DND-41 (cell line): ENCODE measurements around the gene CLDN24.

ENCODE experiments used
- ATAC-seq: fragments of 200-7000 bp; cut with Tn5 transposase; 3 replicates; pipeline ENCODE4 v1.9.1; 2021; ENCODE audit warnings: low read depth; ENCODE audit not compliant: insufficient read depth
- DNase-seq: peaks from one replicate; pipeline ENCODE4 v3.0.0-alpha.2; 2020
- H2AFZ ChIP-seq: 2 replicates; pipeline ENCODE4 v1.6.0; 2012; ENCODE audit warnings: low read depth, low read length
- H3K27ac ChIP-seq: 2 replicates; pipeline ENCODE4 v1.5.1; 2012; ENCODE audit warnings: low read length, inconsistent platforms
- H3K27me3 ChIP-seq: fragments of 200-600 bp; sonication (generic); 2 replicates; pipeline ENCODE4 v1.6.0; 2012; ENCODE audit warnings: low read length, mild to moderate bottlenecking, inconsistent platforms; ENCODE audit not compliant: insufficient read depth, poor library complexity
- H3K36me3 ChIP-seq: 2 replicates; pipeline ENCODE4 v1.5.1; 2012; ENCODE audit warnings: low read length, inconsistent platforms; ENCODE audit not compliant: insufficient read depth
- H3K4me1 ChIP-seq: 2 replicates; pipeline ENCODE4 v1.5.1; 2012; ENCODE audit warnings: mild to moderate bottlenecking, low read length; ENCODE audit not compliant: insufficient read depth
- H3K4me2 ChIP-seq: 2 replicates; pipeline ENCODE4 v1.6.0; 2012; ENCODE audit warnings: mild to moderate bottlenecking, moderate library complexity, low read length, inconsistent platforms; ENCODE audit not compliant: insufficient read depth
- H3K4me3 ChIP-seq, 2 experiments: fragments of 200-600 bp in 1 of 2; shearing (Covaris generic) in 1 of 2; 2 replicates each; pipeline ENCODE4 v1.5.1; 2012 to 2016; ENCODE audit warnings: inconsistent platforms in 2 of 2, low read length in 2 of 2, mild to moderate bottlenecking in 2 of 2, low read depth in 1 of 2, moderate library complexity in 1 of 2
- H3K79me2 ChIP-seq: 2 replicates; pipeline ENCODE4 v1.6.0; 2012; ENCODE audit warnings: low read length, inconsistent platforms; ENCODE audit not compliant: insufficient read depth
- H3K9ac ChIP-seq: 2 replicates; pipeline ENCODE4 v1.6.0; 2012; ENCODE audit warnings: low read depth, mild to moderate bottlenecking, inconsistent platforms, low read length, moderate library complexity
- H3K9me3 ChIP-seq: 2 replicates; pipeline ENCODE4 v1.5.1; 2012; ENCODE audit warnings: low read length, moderate library complexity, mild to moderate bottlenecking, inconsistent platforms; ENCODE audit not compliant: insufficient read depth, severe bottlenecking
- H4K20me1 ChIP-seq: 2 replicates; pipeline ENCODE4 v1.6.0; 2012; ENCODE audit warnings: low read length; ENCODE audit not compliant: insufficient read depth
- EZH2 ChIP-seq: IDR thresholded peaks from 3 replicates; pipeline ENCODE4 v1.6.1; 2012; ENCODE audit warnings: borderline replicate concordance, low read depth, mild to moderate bottlenecking, moderate library complexity, low read length, inconsistent platforms; ENCODE audit not compliant: severe bottlenecking
- TF ChIP-seq, protein P1 (sequence below): IDR thresholded peaks from 2 replicates; pipeline ENCODE4 v1.5.1; 2012; ENCODE audit warnings: borderline replicate concordance, low read length, moderate library complexity, mild to moderate bottlenecking; ENCODE audit not compliant: poor library complexity, severe bottlenecking; ENCODE audit errors: extremely low read depth

The CLDN24 gene

DNA sequence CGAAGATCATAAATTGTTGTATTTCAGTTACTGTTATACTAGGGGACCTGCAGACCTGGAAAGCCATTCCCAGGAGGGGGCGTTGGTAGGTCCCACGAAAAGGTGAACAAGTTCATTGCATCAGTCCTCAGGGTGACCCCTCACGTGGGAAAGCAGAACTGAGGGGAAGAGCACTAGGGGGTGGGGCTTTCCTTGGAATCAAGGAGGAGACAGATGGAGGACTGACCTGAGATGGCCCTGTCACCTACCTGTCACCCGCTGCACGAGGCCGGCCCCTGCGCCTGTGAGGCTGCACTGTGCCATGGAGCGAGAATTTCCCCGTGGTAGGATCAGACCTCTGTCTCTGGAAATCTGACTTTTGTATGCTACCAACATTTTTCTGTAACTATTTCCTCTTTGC is 41.8 kb upstream of the CLDN24 start:
- Histone ChIP-seq H3K9ac (no peak overlapping the region), H3K27me3 (no peaks in the 10 kb centered on the region), H4K20me1 (no peaks in the 10 kb centered on the region), H3K79me2 (no peaks in the 10 kb centered on the region), H3K9me3 (no peaks in the 10 kb centered on the region), H3K4me2 (no peak overlapping the region), H3K27ac (no peak overlapping the region), H3K36me3 (no peaks in the 10 kb centered on the region), H2AFZ (no peak overlapping the region), H3K4me1 (no peaks in the 10 kb centered on the region), H3K4me3 (no peak overlapping the region)
- no peak for DNase-seq
- no peak for ATAC-seq
- TF ChIP-seq EZH2: no peak
- TF ChIP-seq, protein P1, sequence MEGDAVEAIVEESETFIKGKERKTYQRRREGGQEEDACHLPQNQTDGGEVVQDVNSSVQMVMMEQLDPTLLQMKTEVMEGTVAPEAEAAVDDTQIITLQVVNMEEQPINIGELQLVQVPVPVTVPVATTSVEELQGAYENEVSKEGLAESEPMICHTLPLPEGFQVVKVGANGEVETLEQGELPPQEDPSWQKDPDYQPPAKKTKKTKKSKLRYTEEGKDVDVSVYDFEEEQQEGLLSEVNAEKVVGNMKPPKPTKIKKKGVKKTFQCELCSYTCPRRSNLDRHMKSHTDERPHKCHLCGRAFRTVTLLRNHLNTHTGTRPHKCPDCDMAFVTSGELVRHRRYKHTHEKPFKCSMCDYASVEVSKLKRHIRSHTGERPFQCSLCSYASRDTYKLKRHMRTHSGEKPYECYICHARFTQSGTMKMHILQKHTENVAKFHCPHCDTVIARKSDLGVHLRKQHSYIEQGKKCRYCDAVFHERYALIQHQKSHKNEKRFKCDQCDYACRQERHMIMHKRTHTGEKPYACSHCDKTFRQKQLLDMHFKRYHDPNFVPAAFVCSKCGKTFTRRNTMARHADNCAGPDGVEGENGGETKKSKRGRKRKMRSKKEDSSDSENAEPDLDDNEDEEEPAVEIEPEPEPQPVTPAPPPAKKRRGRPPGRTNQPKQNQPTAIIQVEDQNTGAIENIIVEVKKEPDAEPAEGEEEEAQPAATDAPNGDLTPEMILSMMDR: no peak

DNA sequence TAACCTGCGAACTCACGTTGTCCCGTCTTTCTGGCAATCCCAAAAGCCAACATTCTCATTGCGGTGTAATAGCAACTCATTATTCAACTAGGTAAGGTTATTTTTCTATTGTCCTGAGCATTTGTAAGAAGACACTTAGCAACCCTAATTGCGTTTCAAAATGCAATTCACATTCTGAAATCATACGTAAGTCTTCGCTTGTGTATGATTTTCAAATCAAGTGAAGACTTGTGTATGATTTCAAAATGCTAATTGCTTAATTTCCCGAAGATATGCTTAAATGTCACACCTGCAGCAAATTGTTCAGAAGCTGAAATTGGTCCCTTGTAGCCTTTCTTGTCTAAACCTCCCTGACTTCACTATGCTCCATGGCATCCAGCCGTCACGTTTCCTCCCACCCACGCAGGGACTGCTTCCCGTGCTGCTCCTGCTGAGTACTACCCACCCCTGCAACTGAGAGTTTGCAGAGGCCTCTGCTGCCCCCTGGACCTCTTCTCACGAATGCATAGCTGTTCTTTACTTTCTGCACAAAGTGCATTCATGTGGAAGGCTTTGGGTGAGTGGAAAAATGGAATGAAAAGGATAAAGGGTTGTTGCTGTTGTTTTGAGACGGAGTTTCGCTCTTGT is 40.8 kb upstream of the CLDN24 start:
- Histone ChIP-seq H3K36me3 (no peaks in the 10 kb centered on the region), H3K4me3 (no peak overlapping the region), H3K9ac (no peak overlapping the region), H4K20me1 (no peaks in the 10 kb centered on the region), H3K9me3 (no peaks in the 10 kb centered on the region), H3K4me1 (no peaks in the 10 kb centered on the region), H3K4me2 (no peak overlapping the region), H3K79me2 (no peaks in the 10 kb centered on the region), H2AFZ (no peak overlapping the region), H3K27ac (no peak overlapping the region), H3K27me3 (no peaks in the 10 kb centered on the region)
- ATAC-seq (no peak), DNase-seq (no peak)
- TF ChIP-seq, protein P1: no peak
- TF ChIP-seq EZH2: no peak

DNA sequence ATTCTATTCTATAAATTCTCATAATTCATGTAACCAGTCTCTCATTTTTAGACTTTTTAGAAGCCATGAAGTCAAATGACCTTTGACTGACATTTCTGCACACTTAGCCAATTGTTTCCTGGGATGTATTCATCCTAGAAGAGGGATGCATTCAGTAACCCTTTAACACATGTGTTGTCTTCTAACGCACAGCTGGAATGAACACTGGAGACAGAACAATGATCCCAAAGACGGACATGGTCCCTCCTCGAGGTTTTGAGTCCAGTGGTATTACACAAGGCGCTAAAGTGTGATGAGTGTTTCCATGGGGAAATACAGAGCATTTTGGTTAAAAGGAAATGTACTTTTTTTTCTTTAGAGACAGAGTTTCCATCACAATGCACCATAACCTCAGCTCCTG is 39.8 kb upstream of the CLDN24 start:
- no peak for ATAC-seq
- Histone ChIP-seq H3K27me3 (no peaks in the 10 kb centered on the region), H3K9ac (no peak overlapping the region), H4K20me1 (no peaks in the 10 kb centered on the region), H3K4me1 (no peaks in the 10 kb centered on the region), H3K9me3 (no peaks in the 10 kb centered on the region), H3K4me2 (no peak overlapping the region), H3K79me2 (no peaks in the 10 kb centered on the region), H3K27ac (no peak overlapping the region), H2AFZ (no peak overlapping the region), H3K4me3 (no peak overlapping the region), H3K36me3 (no peaks in the 10 kb centered on the region)
- TF ChIP-seq, protein P1: no peak
- TF ChIP-seq EZH2: no peak
- DNase-seq: no peak
